ENCODE data around the gene CXCL6.

The CXCL6 gene

GRCh38 chr4:73864961-73865360 is 28.5 kb downstream of the CXCL6 start:
- no peak overlapping the region for H3K4me3 ChIP-seq
- no peak overlapping the region for H3K27ac ChIP-seq
- no peak for TF ChIP-seq CTCF (IDR thresholded peaks at IDR 0.05)
- no peak for DNase-seq (ENCODE audit: low spot score)

- no peak for TF ChIP-seq CTCF (IDR thresholded peaks at IDR 0.05)
- no peak for DNase-seq (ENCODE audit: low spot score)
- Histone ChIP-seq H3K4me3 (no peak overlapping the region), H3K27ac (no peak overlapping the region)
These were observed 29.1 kb downstream of the CXCL6 start for GRCh38 chr4:73865431-73866096.

- Histone ChIP-seq H3K4me3 (no peak overlapping the region), H3K27ac (no peak overlapping the region)
- no peak for DNase-seq (ENCODE audit: low spot score)
- TF ChIP-seq CTCF (IDR thresholded peaks at IDR 0.05): no peak
These were observed 29.8 kb downstream of the CXCL6 start for GRCh38 chr4:73866246-73866645.

GRCh38 chr4:73867783-73868182 is 31.3 kb downstream of the CXCL6 start:
- H3K27ac ChIP-seq: no peak overlapping the region
- TF ChIP-seq CTCF (IDR thresholded peaks at IDR 0.05): no peak
- no peak for DNase-seq (ENCODE audit: low spot score)
- H3K4me3 ChIP-seq: no peak overlapping the region

- TF ChIP-seq CTCF (IDR thresholded peaks at IDR 0.05): no peak
- DNase-seq (ENCODE audit: low spot score): no peak
- peak overlapping the region; percentile 73 for H3K4me3 ChIP-seq
- peak overlapping the region in 1 of 2 donors; percentile 44 for H3K27ac ChIP-seq
These were observed 32.0 kb downstream of the CXCL6 start for GRCh38 chr4:73868206-73869129.

- peak within 1 kb of the TSS; percentile 73 for H3K4me3 ChIP-seq
- H3K27ac ChIP-seq: peak within 1 kb of the TSS in 1 of 2 donors; percentile 44
- TF ChIP-seq CTCF (IDR thresholded peaks at IDR 0.05): no peak
- DNase-seq (ENCODE audit: low spot score): peak; percentile 73
These were observed 32.9 kb downstream of the CXCL6 start, which contains the start of gene CXCL1 for GRCh38 chr4:73869130-73870055. Gene CXCL1, plus strand, starts transcription at chr4:73869393. Its CDS starts 78 bp downstream, at chr4:73869471.
